Neural progenitor cell (in vitro differentiated cells): ENCODE data around the gene B3GAT1.

ENCODE experiments used
- EZH2 ChIP-seq: fragments of 200-600 bp; sonication (generic); IDR thresholded peaks from 2 replicates; pipeline ENCODE4 v1.6.1; 2017; ENCODE audit warnings: antibody characterized with exemption, mild to moderate bottlenecking, moderate library complexity
- EZH2phosphoT487 ChIP-seq: fragments of 200-600 bp; sonication (generic); IDR thresholded peaks from 2 replicates; pipeline ENCODE4 v1.6.1; 2017; ENCODE audit warnings: antibody characterized with exemption
- TF ChIP-seq, protein P1 (sequence below): fragments of 200-600 bp; sonication (generic); IDR thresholded peaks from 2 replicates; pipeline ENCODE4 v1.5.1; 2017; ENCODE audit warnings: antibody characterized with exemption, mild to moderate bottlenecking

DNA sequence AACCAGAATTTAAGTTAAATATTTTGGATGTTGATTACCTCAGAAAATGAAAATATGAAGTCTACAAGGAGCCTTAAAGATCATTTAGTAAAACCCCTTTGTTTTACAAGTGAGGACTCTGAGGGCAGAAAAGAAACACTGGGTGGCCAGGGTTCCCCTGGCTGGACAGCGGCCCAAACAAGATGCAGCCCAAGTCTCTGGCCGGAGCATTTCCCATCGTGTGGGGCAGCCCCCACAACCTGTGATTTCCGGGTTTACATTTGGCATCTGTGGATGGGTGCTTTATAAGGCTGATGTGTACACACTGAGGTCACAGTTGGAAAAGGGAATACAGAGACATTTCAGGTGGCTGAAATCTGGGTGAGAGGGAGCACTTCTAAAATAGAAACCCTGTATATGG, 28.8 kb upstream of the B3GAT1 start:
- TF ChIP-seq, protein P1, sequence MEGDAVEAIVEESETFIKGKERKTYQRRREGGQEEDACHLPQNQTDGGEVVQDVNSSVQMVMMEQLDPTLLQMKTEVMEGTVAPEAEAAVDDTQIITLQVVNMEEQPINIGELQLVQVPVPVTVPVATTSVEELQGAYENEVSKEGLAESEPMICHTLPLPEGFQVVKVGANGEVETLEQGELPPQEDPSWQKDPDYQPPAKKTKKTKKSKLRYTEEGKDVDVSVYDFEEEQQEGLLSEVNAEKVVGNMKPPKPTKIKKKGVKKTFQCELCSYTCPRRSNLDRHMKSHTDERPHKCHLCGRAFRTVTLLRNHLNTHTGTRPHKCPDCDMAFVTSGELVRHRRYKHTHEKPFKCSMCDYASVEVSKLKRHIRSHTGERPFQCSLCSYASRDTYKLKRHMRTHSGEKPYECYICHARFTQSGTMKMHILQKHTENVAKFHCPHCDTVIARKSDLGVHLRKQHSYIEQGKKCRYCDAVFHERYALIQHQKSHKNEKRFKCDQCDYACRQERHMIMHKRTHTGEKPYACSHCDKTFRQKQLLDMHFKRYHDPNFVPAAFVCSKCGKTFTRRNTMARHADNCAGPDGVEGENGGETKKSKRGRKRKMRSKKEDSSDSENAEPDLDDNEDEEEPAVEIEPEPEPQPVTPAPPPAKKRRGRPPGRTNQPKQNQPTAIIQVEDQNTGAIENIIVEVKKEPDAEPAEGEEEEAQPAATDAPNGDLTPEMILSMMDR, result no peak
- no peak for TF ChIP-seq EZH2
- TF ChIP-seq EZH2phosphoT487, result no peak
